ENCODE results near the gene XRCC4.

The XRCC4 gene

DNA sequence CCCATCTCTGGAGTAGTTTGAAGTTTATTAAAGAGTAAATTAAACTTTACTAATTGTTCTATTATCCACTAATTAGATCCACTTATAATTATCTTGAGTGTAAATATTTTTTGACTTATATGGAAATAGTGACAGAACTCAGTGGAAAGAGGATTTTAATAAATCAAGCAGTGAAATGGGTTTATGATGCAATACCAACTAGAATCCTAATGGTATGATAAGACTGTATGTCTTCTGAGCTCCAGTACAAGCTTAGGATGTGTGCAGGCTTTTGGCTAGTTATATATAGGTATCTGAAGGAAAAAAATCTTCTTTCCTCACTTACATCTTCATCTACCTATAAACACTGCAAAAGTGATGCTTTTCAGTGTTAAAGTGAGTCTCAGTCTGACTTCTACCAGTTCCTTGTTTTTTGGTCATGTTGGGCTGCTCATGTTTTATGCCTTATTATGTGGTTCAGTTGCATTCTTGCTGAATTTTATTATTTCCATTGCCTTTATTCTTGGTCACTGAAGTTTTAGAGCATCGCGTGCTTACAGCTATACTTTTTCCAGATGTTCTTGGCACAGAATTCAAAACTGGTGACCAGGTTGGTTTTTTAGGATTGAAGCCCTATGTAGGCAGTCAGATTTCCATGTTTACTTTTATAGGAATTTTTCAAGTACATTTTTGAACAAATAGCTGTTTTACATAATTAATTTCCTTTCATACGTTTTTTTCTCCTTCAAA is 30.5 kb downstream of the XRCC4 start:
- H3K27ac ChIP-seq (ENCODE audit: insufficient read depth, low read length, poor library complexity, severe bottlenecking) = no peak overlapping the region
- H3K4me3 ChIP-seq (ENCODE audit: insufficient read depth, low read depth, low read length, poor library complexity, severe bottlenecking) = no peak overlapping the region
- no peaks in the 10 kb centered on the region for H3K27me3 ChIP-seq (replicated peaks; ENCODE audit: control insufficient read depth, insufficient read depth, low read length, poor library complexity, severe bottlenecking)
- no peaks in the 10 kb centered on the region for H3K9me3 ChIP-seq (ENCODE audit: control insufficient read depth, low read length)
- no peaks in the 10 kb centered on the region for H3K4me1 ChIP-seq (ENCODE audit: control insufficient read depth, insufficient read depth, low read length, poor library complexity, severe bottlenecking)
- DNase-seq = no peak
- no peaks in the 10 kb centered on the region for H3K36me3 ChIP-seq (ENCODE audit: control insufficient read depth, insufficient read depth, low read length)

DNA sequence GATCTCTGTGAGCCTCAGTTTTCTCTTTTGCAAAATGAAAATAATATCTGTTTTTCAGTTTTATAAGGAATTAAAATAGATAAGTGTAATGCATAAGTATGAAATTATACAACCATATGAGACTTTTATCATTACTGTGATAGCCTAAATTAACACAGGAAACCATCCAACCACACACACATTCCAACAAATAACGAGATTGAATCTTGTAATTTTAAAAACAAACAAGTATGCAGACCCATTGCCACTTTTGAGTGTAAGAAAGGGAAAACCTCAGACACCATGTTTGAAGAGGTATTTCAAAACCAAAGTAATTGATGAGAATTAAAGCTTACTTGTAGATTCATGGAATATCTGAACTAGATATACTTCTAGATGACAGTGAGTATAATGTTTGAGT is 32.0 kb downstream of the XRCC4 start:
- H3K27ac ChIP-seq (ENCODE audit: insufficient read depth, low read length, poor library complexity, severe bottlenecking) = no peak overlapping the region
- no peak overlapping the region for H3K4me3 ChIP-seq (ENCODE audit: insufficient read depth, low read depth, low read length, poor library complexity, severe bottlenecking)
- no peaks in the 10 kb centered on the region for H3K36me3 ChIP-seq (ENCODE audit: control insufficient read depth, insufficient read depth, low read length)
- DNase-seq = no peak
- H3K4me1 ChIP-seq (ENCODE audit: control insufficient read depth, insufficient read depth, low read length, poor library complexity, severe bottlenecking) = no peaks in the 10 kb centered on the region
- no peaks in the 10 kb centered on the region for H3K27me3 ChIP-seq (replicated peaks; ENCODE audit: control insufficient read depth, insufficient read depth, low read length, poor library complexity, severe bottlenecking)
- no peaks in the 10 kb centered on the region for H3K9me3 ChIP-seq (ENCODE audit: control insufficient read depth, low read length)

DNA sequence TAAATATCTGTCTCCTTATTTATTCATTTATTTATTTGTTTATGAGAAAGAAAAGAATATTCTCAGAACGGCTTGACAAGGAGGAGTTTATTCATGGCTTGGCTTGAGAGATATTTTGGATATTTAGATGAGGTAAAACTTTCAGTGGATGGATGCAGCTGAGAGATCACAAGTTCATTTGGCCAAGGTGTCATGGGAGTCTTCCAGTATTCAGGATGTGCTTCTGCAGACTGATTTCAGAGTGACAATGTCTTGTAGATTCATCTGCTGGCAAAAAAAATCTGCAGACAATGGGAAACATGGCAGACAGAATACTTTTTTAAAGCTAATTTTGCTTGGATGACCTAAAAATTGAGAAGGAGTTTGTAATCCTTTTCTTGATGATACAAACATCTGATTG is 38.5 kb downstream of the XRCC4 start:
- Histone ChIP-seq H3K27me3 (replicated peaks; ENCODE audit: control insufficient read depth, insufficient read depth, low read length, poor library complexity, severe bottlenecking) (no peaks in the 10 kb centered on the region), H3K9me3 (ENCODE audit: control insufficient read depth, low read length) (no peaks in the 10 kb centered on the region)
- DNase-seq = no peak

DNA sequence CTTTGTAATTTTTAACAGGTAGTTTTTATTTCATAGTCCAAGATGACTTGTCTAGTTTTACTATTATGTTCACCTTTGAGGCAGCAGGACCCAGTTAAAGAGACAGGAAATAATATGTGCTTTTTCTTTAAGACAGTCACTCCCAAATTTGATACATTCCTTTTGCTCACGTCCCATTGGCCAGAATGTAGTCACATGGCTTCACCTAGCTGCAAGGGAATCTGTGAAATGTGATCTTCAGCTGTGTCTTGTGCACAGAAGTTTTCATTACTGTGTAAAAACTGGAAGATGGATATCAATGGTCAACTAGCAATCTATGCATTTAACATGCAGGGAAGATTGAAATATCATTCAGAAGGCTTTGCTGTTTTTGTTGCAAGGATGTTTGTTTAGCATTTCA is 41.1 kb downstream of the XRCC4 start:
- Histone ChIP-seq H3K4me3 (ENCODE audit: insufficient read depth, low read depth, low read length, poor library complexity, severe bottlenecking) (no peak overlapping the region), H3K27me3 (replicated peaks; ENCODE audit: control insufficient read depth, insufficient read depth, low read length, poor library complexity, severe bottlenecking) (no peaks in the 10 kb centered on the region), H3K9me3 (ENCODE audit: control insufficient read depth, low read length) (no peaks in the 10 kb centered on the region), H3K36me3 (ENCODE audit: control insufficient read depth, insufficient read depth, low read length) (no peaks in the 10 kb centered on the region), H3K4me1 (ENCODE audit: control insufficient read depth, insufficient read depth, low read length, poor library complexity, severe bottlenecking) (no peaks in the 10 kb centered on the region), H3K27ac (ENCODE audit: insufficient read depth, low read length, poor library complexity, severe bottlenecking) (no peak overlapping the region)
- no peak for DNase-seq

More for the DNA sequence above, 38.5 kb downstream of the XRCC4 start:
- H3K27ac ChIP-seq (ENCODE audit: insufficient read depth, low read length, poor library complexity, severe bottlenecking) = no peak overlapping the region
- no peaks in the 10 kb centered on the region for H3K36me3 ChIP-seq (ENCODE audit: control insufficient read depth, insufficient read depth, low read length)
- no peak overlapping the region for H3K4me3 ChIP-seq (ENCODE audit: insufficient read depth, low read depth, low read length, poor library complexity, severe bottlenecking)
- no peaks in the 10 kb centered on the region for H3K4me1 ChIP-seq (ENCODE audit: control insufficient read depth, insufficient read depth, low read length, poor library complexity, severe bottlenecking)

DNA sequence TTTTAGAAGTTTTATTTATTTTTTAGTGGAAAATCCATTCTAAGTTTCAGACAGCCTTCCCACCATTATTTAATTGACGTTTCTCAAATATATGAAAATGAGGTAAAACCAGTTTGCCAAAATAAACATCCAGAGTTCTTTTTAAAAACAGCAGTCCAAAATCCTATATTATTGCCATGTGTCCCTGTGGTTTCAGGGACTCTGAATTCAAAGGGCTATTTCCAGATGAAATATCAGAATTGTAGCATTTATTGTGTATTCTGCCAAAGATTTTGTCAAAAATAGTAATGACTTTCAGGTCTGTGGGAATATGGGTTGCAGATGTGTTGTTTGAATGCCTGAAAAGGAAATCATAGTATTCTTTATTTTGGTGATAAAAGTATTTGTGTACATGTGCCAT is 41.6 kb downstream of the XRCC4 start:
- DNase-seq = no peak

DNA sequence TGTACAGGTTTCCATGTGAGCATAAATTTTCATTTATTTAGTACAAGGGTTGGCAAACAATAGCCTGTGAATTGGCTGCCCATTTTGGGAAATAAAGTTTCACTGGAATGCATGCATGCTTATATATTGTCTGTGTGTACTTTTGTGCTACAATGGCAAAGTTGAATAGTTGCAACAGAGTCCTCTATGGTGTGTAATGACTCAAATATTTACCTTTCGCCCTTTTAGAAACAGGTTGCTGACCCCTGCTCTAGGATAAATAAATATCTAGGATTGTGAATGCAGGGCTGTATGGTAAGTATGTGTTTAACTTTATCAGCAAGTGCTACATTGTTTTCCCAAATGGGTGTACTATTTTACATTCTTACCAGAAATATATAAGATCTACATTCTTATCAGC is 47.2 kb downstream of the XRCC4 start:
- no peaks in the 10 kb centered on the region for H3K36me3 ChIP-seq (ENCODE audit: control insufficient read depth, insufficient read depth, low read length)
- H3K27me3 ChIP-seq (replicated peaks; ENCODE audit: control insufficient read depth, insufficient read depth, low read length, poor library complexity, severe bottlenecking) = no peaks in the 10 kb centered on the region
- H3K4me3 ChIP-seq (ENCODE audit: insufficient read depth, low read depth, low read length, poor library complexity, severe bottlenecking) = no peak overlapping the region
- no peak for DNase-seq
- no peak overlapping the region for H3K27ac ChIP-seq (ENCODE audit: insufficient read depth, low read length, poor library complexity, severe bottlenecking)
- no peaks in the 10 kb centered on the region for H3K9me3 ChIP-seq (ENCODE audit: control insufficient read depth, low read length)
- H3K4me1 ChIP-seq (ENCODE audit: control insufficient read depth, insufficient read depth, low read length, poor library complexity, severe bottlenecking) = no peaks in the 10 kb centered on the region

More for the DNA sequence above, 41.6 kb downstream of the XRCC4 start:
- no peaks in the 10 kb centered on the region for H3K36me3 ChIP-seq (ENCODE audit: control insufficient read depth, insufficient read depth, low read length)
- H3K4me3 ChIP-seq (ENCODE audit: insufficient read depth, low read depth, low read length, poor library complexity, severe bottlenecking) = no peak overlapping the region
- no peak overlapping the region for H3K27ac ChIP-seq (ENCODE audit: insufficient read depth, low read length, poor library complexity, severe bottlenecking)
- H3K4me1 ChIP-seq (ENCODE audit: control insufficient read depth, insufficient read depth, low read length, poor library complexity, severe bottlenecking) = no peaks in the 10 kb centered on the region
- no peaks in the 10 kb centered on the region for H3K9me3 ChIP-seq (ENCODE audit: control insufficient read depth, low read length)
- no peaks in the 10 kb centered on the region for H3K27me3 ChIP-seq (replicated peaks; ENCODE audit: control insufficient read depth, insufficient read depth, low read length, poor library complexity, severe bottlenecking)

DNA sequence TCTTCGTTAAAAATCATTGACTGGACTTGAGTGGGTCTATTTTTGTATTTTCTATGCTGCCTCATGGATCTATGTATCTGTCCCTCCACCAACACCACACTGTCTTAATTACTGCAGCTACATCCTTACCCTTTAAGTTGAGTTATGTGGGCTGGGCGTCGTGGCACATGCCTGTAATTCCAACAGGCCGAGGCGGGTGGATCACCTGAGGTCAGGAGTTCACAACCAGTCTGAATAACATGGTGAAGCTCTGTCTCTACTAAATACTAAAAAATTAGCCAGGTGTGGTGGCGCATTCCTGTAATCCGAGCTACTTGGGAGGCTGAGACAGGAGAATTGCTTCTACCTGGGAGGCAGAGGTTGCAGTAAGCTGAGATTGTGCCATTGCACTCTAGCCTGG is 48.2 kb downstream of the XRCC4 start:
- no peak for DNase-seq
- Histone ChIP-seq H3K27me3 (replicated peaks; ENCODE audit: control insufficient read depth, insufficient read depth, low read length, poor library complexity, severe bottlenecking) (no peaks in the 10 kb centered on the region), H3K9me3 (ENCODE audit: control insufficient read depth, low read length) (no peaks in the 10 kb centered on the region), H3K4me3 (ENCODE audit: insufficient read depth, low read depth, low read length, poor library complexity, severe bottlenecking) (no peak overlapping the region), H3K36me3 (ENCODE audit: control insufficient read depth, insufficient read depth, low read length) (no peaks in the 10 kb centered on the region), H3K27ac (ENCODE audit: insufficient read depth, low read length, poor library complexity, severe bottlenecking) (no peak overlapping the region), H3K4me1 (ENCODE audit: control insufficient read depth, insufficient read depth, low read length, poor library complexity, severe bottlenecking) (no peaks in the 10 kb centered on the region)

DNA sequence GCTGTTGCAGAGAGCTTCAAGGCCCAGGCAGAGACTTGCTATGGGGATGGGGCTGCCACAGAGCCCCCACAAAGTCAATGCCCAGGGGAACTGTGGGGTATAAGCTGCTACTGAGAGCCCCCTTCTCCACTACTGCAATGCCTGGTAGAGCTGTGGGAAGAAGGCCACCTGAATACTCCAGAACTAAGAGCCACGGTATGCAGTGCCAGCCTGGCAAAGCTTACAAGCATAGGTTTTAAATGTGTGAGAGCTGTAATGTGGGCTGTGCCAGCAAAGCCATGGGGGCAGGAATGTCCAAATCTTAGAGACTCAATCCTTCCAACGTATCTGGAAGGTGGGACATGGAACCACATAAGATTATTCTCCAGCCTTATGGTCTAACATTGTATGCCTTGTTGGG is 49.2 kb downstream of the XRCC4 start:
- H3K27me3 ChIP-seq (replicated peaks; ENCODE audit: control insufficient read depth, insufficient read depth, low read length, poor library complexity, severe bottlenecking) = no peaks in the 10 kb centered on the region
- H3K36me3 ChIP-seq (ENCODE audit: control insufficient read depth, insufficient read depth, low read length) = no peaks in the 10 kb centered on the region
- no peak overlapping the region for H3K27ac ChIP-seq (ENCODE audit: insufficient read depth, low read length, poor library complexity, severe bottlenecking)
- no peaks in the 10 kb centered on the region for H3K9me3 ChIP-seq (ENCODE audit: control insufficient read depth, low read length)
- no peaks in the 10 kb centered on the region for H3K4me1 ChIP-seq (ENCODE audit: control insufficient read depth, insufficient read depth, low read length, poor library complexity, severe bottlenecking)
- no peak overlapping the region for H3K4me3 ChIP-seq (ENCODE audit: insufficient read depth, low read depth, low read length, poor library complexity, severe bottlenecking)
- DNase-seq = no peak

DNA sequence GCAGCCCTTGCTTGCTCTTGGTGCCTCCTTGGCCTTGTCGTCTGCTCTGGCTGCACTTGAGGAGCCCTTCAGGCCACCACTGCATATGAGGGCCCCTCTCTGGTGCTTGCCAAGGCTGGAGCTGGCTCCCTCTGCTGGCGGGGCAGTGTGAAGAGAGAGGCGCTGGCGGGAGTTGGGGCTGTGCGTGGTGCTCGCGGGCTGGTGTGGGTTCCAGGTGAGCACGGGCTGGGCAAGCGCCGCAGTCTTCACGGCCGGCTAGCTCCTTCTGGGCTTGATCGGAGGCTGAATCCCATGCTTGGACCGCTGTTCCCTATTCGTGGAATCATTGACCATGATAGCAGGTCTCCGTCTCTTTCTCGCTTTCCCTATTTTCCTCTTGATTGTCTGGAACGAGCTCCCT is 56.5 kb downstream of the XRCC4 start:
- no peaks in the 10 kb centered on the region for H3K4me1 ChIP-seq (ENCODE audit: control insufficient read depth, insufficient read depth, low read length, poor library complexity, severe bottlenecking)
- DNase-seq = no peak
- H3K9me3 ChIP-seq (ENCODE audit: control insufficient read depth, low read length) = no peaks in the 10 kb centered on the region
- no peak overlapping the region for H3K27ac ChIP-seq (ENCODE audit: insufficient read depth, low read length, poor library complexity, severe bottlenecking)
- H3K27me3 ChIP-seq (replicated peaks; ENCODE audit: control insufficient read depth, insufficient read depth, low read length, poor library complexity, severe bottlenecking) = no peaks in the 10 kb centered on the region
- no peak overlapping the region for H3K4me3 ChIP-seq (ENCODE audit: insufficient read depth, low read depth, low read length, poor library complexity, severe bottlenecking)
- H3K36me3 ChIP-seq (ENCODE audit: control insufficient read depth, insufficient read depth, low read length) = no peaks in the 10 kb centered on the region

DNA sequence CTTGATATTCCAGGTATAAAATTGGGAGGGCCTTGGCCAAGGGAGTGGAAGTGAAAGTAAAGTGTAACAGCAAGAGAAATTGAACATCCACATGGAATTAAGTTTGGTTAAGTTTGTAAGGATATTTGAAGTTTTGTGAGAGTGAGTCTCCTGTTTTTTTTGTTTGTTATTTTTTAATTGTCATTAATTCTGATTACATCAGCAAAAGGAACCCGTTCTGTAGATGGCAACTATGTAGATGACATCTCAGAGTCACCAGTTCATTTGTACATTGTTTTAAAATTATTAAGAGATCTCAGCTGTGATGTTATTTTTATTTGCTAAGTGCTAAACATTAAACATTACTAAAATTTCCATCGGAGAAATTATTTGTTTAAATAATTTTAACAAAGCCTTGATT is 65.2 kb downstream of the XRCC4 start:
- Histone ChIP-seq H3K4me1 (ENCODE audit: control insufficient read depth, insufficient read depth, low read length, poor library complexity, severe bottlenecking) (no peaks in the 10 kb centered on the region), H3K4me3 (ENCODE audit: insufficient read depth, low read depth, low read length, poor library complexity, severe bottlenecking) (no peak overlapping the region), H3K27me3 (replicated peaks; ENCODE audit: control insufficient read depth, insufficient read depth, low read length, poor library complexity, severe bottlenecking) (no peaks in the 10 kb centered on the region), H3K27ac (ENCODE audit: insufficient read depth, low read length, poor library complexity, severe bottlenecking) (no peak overlapping the region), H3K9me3 (ENCODE audit: control insufficient read depth, low read length) (no peaks in the 10 kb centered on the region), H3K36me3 (ENCODE audit: control insufficient read depth, insufficient read depth, low read length) (no peaks in the 10 kb centered on the region)
- no peak for DNase-seq

Measured in effector memory CD4-positive, alpha-beta T cell (primary cell).